OCI-LY3 (cell line): ENCODE measurements around the gene ARHGAP24.

Experiments
- H2AFZ ChIP-seq: fragments of 200-600, 300-600 bp; shearing (Covaris generic); 2 replicates; pipeline ENCODE4 v1.6.0; 2014; ENCODE audit warnings: antibody characterized with exemption, low read depth, low read length
- H3K27ac ChIP-seq: fragments of 200-600, 300-600 bp; sonication (generic); 2 replicates; pipeline ENCODE4 v1.5.1; 2014; ENCODE audit warnings: mild to moderate bottlenecking, low read length, moderate library complexity, mixed read lengths
- H3K27me3 ChIP-seq: fragments of 200-600, 300-600 bp; sonication (generic); 2 replicates; pipeline ENCODE4 v1.6.1; 2014; ENCODE audit warnings: low read depth, low read length, mixed read lengths
- H3K36me3 ChIP-seq: fragments of 200-600, 300-600 bp; sonication (generic); replicated peaks from 2 replicates; pipeline ENCODE3; 2014; ENCODE audit warnings: low read depth, low read length, mixed read lengths
- H3K4me1 ChIP-seq: fragments of 300-600, 200-600 bp; sonication (generic); 2 replicates; pipeline ENCODE4 v1.6.1; 2014; ENCODE audit warnings: low read length, mixed read lengths
- H3K4me2 ChIP-seq: fragments of 200-600, 300-600 bp; sonication (generic); 2 replicates; pipeline ENCODE4 v1.6.1; 2014; ENCODE audit warnings: low read length, mixed read lengths
- H3K4me3 ChIP-seq: fragments of 300-600, 200-600 bp; sonication (generic); 2 replicates; pipeline ENCODE4 v1.5.1; 2014; ENCODE audit warnings: antibody characterized with exemption, mild to moderate bottlenecking, low read length, moderate library complexity
- H3K79me2 ChIP-seq: fragments of 300-600, 200-600 bp; shearing (Covaris generic); 2 replicates; pipeline ENCODE4 v1.6.1; 2014; ENCODE audit warnings: mild to moderate bottlenecking, low read length, mixed read lengths
- H3K9ac ChIP-seq: fragments of 300-600, 200-600 bp; shearing (Covaris generic); 2 replicates; pipeline ENCODE4 v1.6.0; 2014; ENCODE audit warnings: mild to moderate bottlenecking, low read length, moderate library complexity
- H3K9me3 ChIP-seq: fragments of 200-600, 300-600 bp; shearing (Covaris generic); 2 replicates; pipeline ENCODE4 v1.6.1; 2014; ENCODE audit warnings: low read length, mixed read lengths; ENCODE audit not compliant: insufficient read depth
- H4K20me1 ChIP-seq: fragments of 200-600, 300-600 bp; sonication (generic); 2 replicates; pipeline ENCODE4 v1.6.1; 2016; ENCODE audit warnings: low read length, mixed read lengths; ENCODE audit not compliant: insufficient read depth
- CTCF ChIP-seq: fragments of 200-600, 300-600 bp; sonication (generic); IDR thresholded peaks from 2 replicates; pipeline ENCODE4 v1.5.1; 2014; ENCODE audit warnings: antibody characterized with exemption, low read length, low read depth
- EZH2phosphoT487 ChIP-seq: fragments of 200-600 bp; shearing (Covaris generic); IDR thresholded peaks from 2 replicates; pipeline ENCODE4 v1.6.1; 2018; ENCODE audit warnings: antibody characterized with exemption, mixed run types, low read depth

Gene ARHGAP24

GRCh38 chr4:85474818-85475630, at the start of gene ARHGAP24:
Gene ARHGAP24 (plus strand): TSS chr4:85475150.
- Histone ChIP-seq H4K20me1 (peaks cover 28% of the 10 kb centered on the region), H3K4me2 (peak within 1 kb of the TSS; percentile 97), H3K79me2 (peaks cover 47% of the 10 kb centered on the region), H3K36me3 (peaks cover 7% of the 10 kb centered on the region), H2AFZ (peak within 1 kb of the TSS; percentile 66), H3K9ac (peak within 1 kb of the TSS; percentile 86), H3K27me3 (no peaks in the 10 kb centered on the region), H3K4me3 (peak within 1 kb of the TSS; percentile 81), H3K4me1 (peaks cover 48% of the 10 kb centered on the region), H3K27ac (peak within 1 kb of the TSS; percentile 97), H3K9me3 (no peaks in the 10 kb centered on the region)
- TF ChIP-seq CTCF (0 out of 2 replicates have a peak, but pooled peaks have one; percentile 8), EZH2phosphoT487 (no peak)

- no peaks in the 10 kb centered on the region for H4K20me1 ChIP-seq
- H3K27me3 ChIP-seq = no peaks in the 10 kb centered on the region
- H3K9me3 ChIP-seq = no peaks in the 10 kb centered on the region
- no peak overlapping the region for H3K9ac ChIP-seq
- H3K4me1 ChIP-seq = peaks cover 12% of the 10 kb centered on the region
- no peak overlapping the region for H3K4me3 ChIP-seq
- no peak overlapping the region for H3K27ac ChIP-seq
- no peak overlapping the region for H3K4me2 ChIP-seq
- H2AFZ ChIP-seq = no peak overlapping the region
- no peaks in the 10 kb centered on the region for H3K36me3 ChIP-seq
- H3K79me2 ChIP-seq = no peaks in the 10 kb centered on the region
- TF ChIP-seq CTCF (no peak), EZH2phosphoT487 (no peak)
These were observed 48.6 kb upstream of the ARHGAP24 start for GRCh38 chr4:85426366-85426765.

DNA sequence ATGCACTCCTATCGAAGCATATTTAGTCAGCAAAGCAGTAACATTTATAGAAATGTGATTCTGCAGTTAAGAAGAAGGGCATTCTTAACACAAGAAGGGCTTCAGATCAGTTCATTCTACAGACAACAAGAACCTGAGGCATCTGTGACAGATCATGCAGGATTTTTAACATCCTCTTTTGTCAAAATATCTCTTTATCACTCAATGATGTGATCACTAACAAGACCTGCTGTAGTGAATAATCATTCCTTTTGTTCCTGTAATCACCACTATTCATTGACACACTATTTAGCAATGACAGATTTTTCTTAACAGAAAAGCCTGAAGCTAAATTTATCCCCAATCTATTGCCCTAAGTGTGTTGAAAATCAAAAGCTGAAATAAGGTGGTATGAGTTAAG, 47.8 kb upstream of the ARHGAP24 start:
- H3K27me3 ChIP-seq = no peaks in the 10 kb centered on the region
- TF ChIP-seq CTCF = no peak
- no peak for TF ChIP-seq EZH2phosphoT487
- no peak overlapping the region for H3K27ac ChIP-seq
- H3K36me3 ChIP-seq = no peaks in the 10 kb centered on the region
- H2AFZ ChIP-seq = no peak overlapping the region
- no peak overlapping the region for H3K4me2 ChIP-seq
- no peak overlapping the region for H3K4me3 ChIP-seq
- peaks cover 12% of the 10 kb centered on the region for H3K4me1 ChIP-seq
- H3K9ac ChIP-seq = no peak overlapping the region
- no peaks in the 10 kb centered on the region for H3K79me2 ChIP-seq
- H4K20me1 ChIP-seq = no peaks in the 10 kb centered on the region
- H3K9me3 ChIP-seq = no peaks in the 10 kb centered on the region

GRCh38 chr4:85430226-85430625, 44.7 kb upstream of the ARHGAP24 start:
- TF ChIP-seq EZH2phosphoT487 (no peak), CTCF (no peak)
- H3K4me1 ChIP-seq = no peaks in the 10 kb centered on the region
- H3K27me3 ChIP-seq = no peaks in the 10 kb centered on the region
- H3K9ac ChIP-seq = no peak overlapping the region
- no peaks in the 10 kb centered on the region for H3K79me2 ChIP-seq
- no peak overlapping the region for H3K27ac ChIP-seq
- no peak overlapping the region for H2AFZ ChIP-seq
- H3K36me3 ChIP-seq = no peaks in the 10 kb centered on the region
- H4K20me1 ChIP-seq = no peaks in the 10 kb centered on the region
- H3K4me3 ChIP-seq = no peak overlapping the region
- no peak overlapping the region for H3K4me2 ChIP-seq
- no peaks in the 10 kb centered on the region for H3K9me3 ChIP-seq
